DOHH2 (cell line): ENCODE data around the gene NLGN1.

Experiments used
- H3F3A ChIP-seq: fragments of 200-600 bp; sonication (generic), shearing (Covaris generic); 2 replicates; pipeline ENCODE4 v1.6.0; 2016; ENCODE audit warnings: antibody characterized with exemption, mild to moderate bottlenecking; ENCODE audit not compliant: control insufficient read depth, insufficient read depth
- H3K27ac ChIP-seq: fragments of 200-600 bp; sonication (generic); 2 replicates; pipeline ENCODE4 v1.5.1; 2014; ENCODE audit warnings: low read depth, mild to moderate bottlenecking, low read length, moderate library complexity
- H3K27me3 ChIP-seq: fragments of 200-600 bp; sonication (generic); 2 replicates; pipeline ENCODE4 v1.6.1; 2014; ENCODE audit warnings: mild to moderate bottlenecking, low read length, mixed read lengths; ENCODE audit not compliant: control insufficient read depth
- H3K36me3 ChIP-seq: fragments of 200-600 bp; sonication (generic); 2 replicates; pipeline ENCODE4 v1.6.1; 2014; ENCODE audit warnings: mild to moderate bottlenecking, low read length, moderate library complexity, mixed read lengths; ENCODE audit not compliant: control insufficient read depth
- H3K4me1 ChIP-seq: fragments of 200-600 bp; sonication (generic); 2 replicates; pipeline ENCODE4 v1.6.1; 2014; ENCODE audit warnings: mild to moderate bottlenecking, low read length, mixed read lengths; ENCODE audit not compliant: control insufficient read depth
- H3K4me2 ChIP-seq: fragments of 200-600 bp; sonication (generic); 2 replicates; pipeline ENCODE4 v1.6.0; 2014; ENCODE audit warnings: mild to moderate bottlenecking, low read length, moderate library complexity
- H3K4me3 ChIP-seq: fragments of 200-600 bp; sonication (generic); 2 replicates; pipeline ENCODE4 v1.5.1; 2014; ENCODE audit warnings: mild to moderate bottlenecking, low read length, mixed read lengths
- H3K79me2 ChIP-seq: fragments of 200-600 bp; sonication (generic); 2 replicates; pipeline ENCODE4 v1.6.1; 2014; ENCODE audit warnings: mild to moderate bottlenecking, low read length, mixed read lengths; ENCODE audit not compliant: control insufficient read depth
- H3K9me2 ChIP-seq: fragments of 200-600 bp; sonication (generic); replicated peaks from 2 replicates; pipeline ENCODE4 v1.6.1; 2014; ENCODE audit warnings: mild to moderate bottlenecking, low read length, mixed read lengths; ENCODE audit not compliant: control insufficient read depth
- H3K9me3 ChIP-seq: fragments of 200-600 bp; sonication (generic); 2 replicates; pipeline ENCODE4 v1.6.1; 2014; ENCODE audit warnings: antibody characterized with exemption, low read length, mixed read lengths; ENCODE audit not compliant: control insufficient read depth, insufficient read depth
- H4K20me1 ChIP-seq: fragments of 200-600 bp; sonication (generic); 2 replicates; pipeline ENCODE4 v1.6.0; 2014; ENCODE audit warnings: low read depth, mild to moderate bottlenecking, antibody characterized with exemption, low read length, moderate library complexity; ENCODE audit not compliant: control insufficient read depth, insufficient read depth
- CTCF ChIP-seq: fragments of 200-600 bp; sonication (generic); IDR thresholded peaks from one replicate; pipeline ENCODE4 v1.5.1; 2014; ENCODE audit warnings: antibody characterized with exemption, mild to moderate bottlenecking, low read depth, low read length; ENCODE audit not compliant: poor library complexity, severe bottlenecking
- EZH2phosphoT487 ChIP-seq: fragments of 200-600 bp; sonication (generic); IDR thresholded peaks from 2 replicates; pipeline ENCODE4 v1.6.1; 2017; ENCODE audit warnings: borderline replicate concordance, mild to moderate bottlenecking, antibody characterized with exemption, low read length, moderate library complexity, mixed read lengths

NLGN1 gene

GRCh38 chr3:173916799-173917198, 519.3 kb downstream of the NLGN1 start:
- H3K9me3 ChIP-seq: no peaks in the 10 kb centered on the region
- H3K79me2 ChIP-seq: no peaks in the 10 kb centered on the region
- no peaks in the 10 kb centered on the region for H3K36me3 ChIP-seq
- TF ChIP-seq CTCF (no peak), EZH2phosphoT487 (no peak)
- H3K4me1 ChIP-seq: no peaks in the 10 kb centered on the region
- H3K27me3 ChIP-seq: no peaks in the 10 kb centered on the region
- no peaks in the 10 kb centered on the region for H3K9me2 ChIP-seq
- H3K4me2 ChIP-seq: no peak overlapping the region
- no peak overlapping the region for H3K27ac ChIP-seq
- H3K4me3 ChIP-seq: no peak overlapping the region
- H3F3A ChIP-seq: no peaks in the 10 kb centered on the region
- no peaks in the 10 kb centered on the region for H4K20me1 ChIP-seq

GRCh38 chr3:173920386-173920785, 522.8 kb downstream of the NLGN1 start:
- no peaks in the 10 kb centered on the region for H3K79me2 ChIP-seq
- no peaks in the 10 kb centered on the region for H3F3A ChIP-seq
- H3K4me1 ChIP-seq: no peaks in the 10 kb centered on the region
- no peaks in the 10 kb centered on the region for H4K20me1 ChIP-seq
- H3K9me2 ChIP-seq: no peaks in the 10 kb centered on the region
- no peaks in the 10 kb centered on the region for H3K27me3 ChIP-seq
- no peak overlapping the region for H3K4me2 ChIP-seq
- no peak overlapping the region for H3K4me3 ChIP-seq
- no peaks in the 10 kb centered on the region for H3K36me3 ChIP-seq
- no peak overlapping the region for H3K27ac ChIP-seq
- TF ChIP-seq CTCF (no peak), EZH2phosphoT487 (no peak)
- no peaks in the 10 kb centered on the region for H3K9me3 ChIP-seq

GRCh38 chr3:173921732-173922131, 524.2 kb downstream of the NLGN1 start:
- Histone ChIP-seq H3K4me1 (no peaks in the 10 kb centered on the region), H3K27me3 (no peaks in the 10 kb centered on the region), H3K79me2 (no peaks in the 10 kb centered on the region), H3K4me2 (no peak overlapping the region), H3K9me3 (no peaks in the 10 kb centered on the region), H3K9me2 (no peaks in the 10 kb centered on the region), H3F3A (no peaks in the 10 kb centered on the region), H3K36me3 (no peaks in the 10 kb centered on the region), H4K20me1 (no peaks in the 10 kb centered on the region), H3K4me3 (no peak overlapping the region), H3K27ac (no peak overlapping the region)
- no peak for TF ChIP-seq CTCF
- TF ChIP-seq EZH2phosphoT487: no peak

GRCh38 chr3:173923204-173923603, 525.7 kb downstream of the NLGN1 start:
- H3F3A ChIP-seq: no peaks in the 10 kb centered on the region
- no peaks in the 10 kb centered on the region for H3K36me3 ChIP-seq
- no peaks in the 10 kb centered on the region for H3K27me3 ChIP-seq
- no peaks in the 10 kb centered on the region for H3K9me2 ChIP-seq
- H3K4me2 ChIP-seq: no peak overlapping the region
- TF ChIP-seq CTCF: no peak
- no peak for TF ChIP-seq EZH2phosphoT487
- H3K79me2 ChIP-seq: no peaks in the 10 kb centered on the region
- no peaks in the 10 kb centered on the region for H3K9me3 ChIP-seq
- no peak overlapping the region for H3K4me3 ChIP-seq
- no peaks in the 10 kb centered on the region for H3K4me1 ChIP-seq
- no peak overlapping the region for H3K27ac ChIP-seq
- H4K20me1 ChIP-seq: no peaks in the 10 kb centered on the region
